Head of caudate nucleus (tissue), 42 donors: ENCODE data around the gene FGFR2.

Experiments
- DNase-seq, 42 donors: peaks; one replicate each; pipeline versions ENCODE4 v3.0.0 to v3.0.0-alpha.2; 2020 to 2021; ENCODE audit warnings: mixed read lengths in 7 of 42
- intact Hi-C: fragments of 100-400 bp; cut with DNase I; formaldehyde crosslinking; loops from one replicate; pipeline ENCODE4 v1.15.0; 2022

The FGFR2 gene

DNA sequence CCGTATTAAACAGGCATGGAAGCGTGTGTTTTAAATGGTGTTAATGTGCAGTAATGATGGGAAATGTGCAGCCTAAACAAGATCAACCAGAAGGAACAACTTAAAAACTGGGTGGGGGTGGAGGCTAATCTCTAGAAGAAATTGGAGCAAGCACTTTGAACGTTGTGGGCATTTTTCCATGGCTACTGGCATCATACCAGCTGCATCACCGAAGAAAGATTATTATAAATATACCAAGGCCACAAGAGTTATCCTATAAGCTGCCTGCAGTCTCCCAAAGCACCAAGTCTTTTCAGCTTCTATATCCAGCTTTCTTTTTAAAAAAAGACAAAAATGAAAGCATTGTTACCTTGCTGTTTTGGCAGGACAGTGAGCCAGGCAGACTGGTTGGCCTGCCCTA is 79.9 kb downstream of the FGFR2 start:
- DNase-seq = no peak
- intact Hi-C loops = no loop called here

DNA sequence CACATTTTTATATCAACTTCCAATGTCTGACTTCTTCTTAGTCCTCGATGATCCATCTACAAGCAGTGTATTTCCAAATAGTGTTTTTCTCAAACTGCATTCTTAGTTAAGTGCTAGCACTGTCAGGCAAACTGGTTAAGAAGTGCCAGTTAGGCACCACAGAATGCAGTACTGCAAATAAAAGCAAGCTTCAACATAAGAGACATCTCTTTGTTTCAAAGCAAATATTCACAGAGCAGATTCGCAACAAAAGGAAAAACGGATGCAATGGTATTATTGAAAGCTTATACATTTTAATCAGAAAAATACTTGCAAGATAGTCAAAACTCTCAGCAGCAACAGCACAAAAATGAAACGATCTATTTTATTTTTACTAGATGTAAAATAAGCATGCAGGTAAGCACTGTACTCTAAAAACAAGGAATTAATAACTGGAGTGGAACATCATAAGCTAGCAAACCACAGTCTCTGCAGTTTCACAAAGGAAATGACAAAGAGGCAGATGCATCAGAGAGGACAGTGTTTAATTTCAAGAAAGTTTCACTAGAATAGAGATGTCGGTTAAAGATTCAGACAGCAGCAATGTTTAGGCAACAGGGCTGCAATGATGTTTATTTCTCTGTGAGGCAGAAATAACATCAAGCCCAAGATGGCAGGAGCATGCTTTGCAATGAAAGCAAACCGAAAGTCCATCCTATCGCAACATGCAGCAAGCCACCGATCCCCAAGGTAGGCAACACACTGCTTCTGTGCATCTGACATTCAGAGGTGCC is 82.0 kb downstream of the FGFR2 start:
- intact Hi-C loops = no loop called here
- no peak for DNase-seq

DNA sequence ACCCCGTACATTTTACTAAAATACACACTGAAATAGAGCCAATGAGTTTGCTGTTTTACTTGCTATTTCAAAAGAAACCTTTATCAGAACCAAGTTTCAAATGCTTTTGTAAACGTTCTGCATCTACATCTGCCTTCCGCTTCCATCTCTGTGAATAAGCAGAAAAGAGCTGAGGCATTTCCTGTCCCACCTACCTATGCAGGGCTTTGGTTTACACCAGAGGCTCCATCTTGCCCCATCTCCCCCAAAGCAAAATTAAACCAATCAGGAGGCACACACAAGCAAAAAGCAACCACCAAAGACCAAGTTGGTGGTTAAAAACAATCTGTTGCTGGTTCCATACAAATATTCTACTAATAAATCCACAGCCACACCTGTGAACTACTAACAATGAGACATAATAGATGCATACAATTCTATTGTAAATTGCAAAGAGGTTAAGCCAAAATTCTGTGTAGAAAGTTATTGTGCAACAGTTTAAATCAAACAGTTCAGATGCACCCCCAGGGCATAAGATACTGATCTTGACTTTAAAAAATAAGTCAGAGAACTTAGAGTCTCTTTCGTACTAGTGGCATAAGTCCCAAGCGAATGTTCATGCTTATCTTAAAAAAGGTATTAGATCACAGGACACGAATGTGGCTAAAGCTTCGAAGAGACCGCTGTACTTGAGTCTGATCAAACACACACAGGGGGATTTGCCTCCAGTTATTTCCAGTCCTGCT is 83.9 kb downstream of the FGFR2 start:
- intact Hi-C loops = no loop called here

DNA sequence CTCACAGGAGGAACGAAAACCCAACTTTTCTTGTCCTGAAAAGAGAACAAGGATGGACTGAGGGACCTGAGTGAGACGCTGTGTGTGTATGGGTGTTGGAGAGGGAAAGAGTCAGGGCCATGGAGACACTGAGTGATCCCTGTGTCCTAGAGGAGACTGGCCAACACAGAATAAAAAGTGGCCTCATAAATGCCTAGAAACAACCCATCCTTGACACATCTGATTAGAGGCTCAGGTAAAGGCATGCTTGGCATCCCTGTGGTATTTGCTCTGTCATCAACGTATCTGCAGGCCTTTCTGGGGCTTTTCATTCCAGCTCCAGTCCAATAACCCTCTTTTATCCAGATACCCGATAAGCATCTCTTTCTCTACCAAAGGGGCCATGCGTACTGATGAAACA is 86.3 kb downstream of the FGFR2 start:
- DNase-seq = no peak
- intact Hi-C loops = no loop called here

More for the DNA sequence above, 83.9 kb downstream of the FGFR2 start:
- no peak for DNase-seq

DNA sequence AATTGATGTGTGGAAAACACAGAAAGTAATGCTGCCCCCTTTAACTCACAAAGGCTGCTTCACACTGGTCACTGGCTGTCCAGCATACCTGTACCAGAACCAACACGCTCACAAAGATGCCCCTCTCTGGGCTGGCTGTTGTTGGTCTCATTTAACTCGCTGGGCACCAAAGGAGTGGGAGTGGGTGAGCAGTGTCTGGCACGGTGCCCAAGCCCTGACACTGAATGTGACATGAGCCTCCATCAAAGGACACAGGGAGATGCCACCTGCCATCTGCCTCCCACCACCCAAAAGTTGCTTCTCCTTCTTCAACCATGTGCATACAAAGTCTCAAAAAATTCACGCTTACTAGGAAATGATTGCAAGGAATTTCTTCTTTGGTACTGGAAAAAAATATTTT is 86.8 kb downstream of the FGFR2 start:
- DNase-seq = no peak
- intact Hi-C loops = no loop called here

DNA sequence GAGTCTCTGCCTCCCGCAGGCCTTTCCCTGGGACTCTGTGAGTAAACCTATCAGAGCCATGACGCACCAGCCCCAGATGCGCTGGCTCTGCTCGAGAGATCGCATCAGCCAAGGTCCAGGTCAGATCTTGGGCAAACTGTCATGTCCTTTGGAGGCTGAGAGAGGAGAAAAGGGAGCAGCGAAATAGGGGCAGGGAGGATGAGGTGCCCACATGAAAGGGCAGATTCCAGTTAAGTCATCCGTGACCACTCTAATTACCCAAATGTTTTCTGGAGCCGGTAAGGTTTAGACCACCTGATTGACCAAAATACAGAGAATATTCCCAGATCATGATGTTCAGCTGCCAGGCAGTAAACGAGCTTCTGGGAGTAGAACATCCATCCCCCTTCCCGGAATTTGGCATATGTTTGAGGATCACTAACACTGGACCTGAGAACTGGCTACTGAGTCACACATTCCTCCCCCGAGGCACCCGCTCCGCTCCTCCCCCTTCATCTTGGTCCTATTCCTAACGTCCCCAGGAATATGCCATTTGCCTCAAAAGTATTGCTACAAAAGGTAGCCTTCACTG is 88.0 kb downstream of the FGFR2 start:
- peak in 5 of 42 donors; percentile 49 to 77 (median 68) for DNase-seq

DNA sequence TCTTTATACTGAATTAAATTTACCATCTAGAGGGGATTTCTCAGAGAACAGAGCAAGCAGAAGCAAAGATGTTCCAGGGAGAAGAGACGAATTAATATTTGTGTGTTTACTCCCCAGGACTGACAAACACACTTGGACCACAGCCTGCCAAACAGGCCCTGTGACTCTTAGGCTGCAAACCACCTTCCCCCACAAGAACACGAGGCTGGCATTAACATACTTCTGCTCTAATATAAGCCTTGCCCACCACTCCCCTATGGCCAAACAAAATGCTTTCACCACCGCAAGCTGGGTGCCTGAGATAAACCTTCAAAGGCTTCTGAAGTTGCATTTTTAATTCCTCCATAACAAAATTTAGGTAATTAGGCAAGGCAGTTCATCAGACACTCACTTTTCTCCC is 88.4 kb downstream of the FGFR2 start:
- no peak for DNase-seq
- intact Hi-C loops = no loop called here

More for the DNA sequence above, 88.0 kb downstream of the FGFR2 start:
- intact Hi-C loops = no loop called here

DNA sequence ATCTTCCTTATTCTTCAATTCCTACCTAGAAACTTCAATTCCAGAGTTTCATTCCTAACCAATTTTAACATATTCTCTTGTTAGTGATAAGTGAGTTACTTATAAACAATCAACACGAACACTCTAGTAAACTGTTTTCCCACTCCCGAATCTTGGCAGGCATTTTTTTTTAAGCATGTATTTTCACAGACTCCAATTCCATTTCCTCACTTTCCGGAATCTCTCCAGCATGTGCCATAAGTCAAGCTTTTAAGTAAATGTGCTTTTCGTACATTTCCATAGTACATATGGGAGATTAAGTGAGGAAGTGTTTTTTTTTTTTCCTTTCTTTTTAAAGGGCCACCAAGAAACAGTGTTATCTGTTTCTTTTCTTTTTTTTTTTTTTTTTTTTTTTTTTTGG is 89.1 kb downstream of the FGFR2 start:
- no peak for DNase-seq
- intact Hi-C loops = no loop called here

DNA sequence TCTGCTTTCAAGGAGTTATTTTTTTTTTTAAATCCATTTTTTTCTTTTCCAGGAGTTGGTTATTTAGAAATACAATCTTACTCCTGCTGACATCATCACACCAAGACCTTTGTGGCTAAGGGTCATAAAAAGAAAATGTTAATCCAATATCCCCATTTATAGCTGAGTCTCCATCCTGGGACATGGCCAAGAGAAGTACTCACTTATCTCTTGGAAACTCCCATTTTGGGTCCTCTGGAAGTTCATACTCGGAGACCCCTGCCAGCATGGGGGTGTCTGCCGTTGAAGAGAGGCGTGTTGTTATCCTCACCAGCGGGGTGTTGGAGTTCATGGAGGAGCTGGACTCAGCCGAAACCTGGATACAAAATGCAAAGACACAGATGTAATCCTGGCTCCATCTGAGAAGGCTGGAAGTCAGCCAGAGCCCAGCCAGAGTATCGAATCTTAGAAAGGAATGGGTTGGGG is 94.6 kb downstream of the FGFR2 start:
- no peak for DNase-seq
- intact Hi-C loops = no loop called here

DNA sequence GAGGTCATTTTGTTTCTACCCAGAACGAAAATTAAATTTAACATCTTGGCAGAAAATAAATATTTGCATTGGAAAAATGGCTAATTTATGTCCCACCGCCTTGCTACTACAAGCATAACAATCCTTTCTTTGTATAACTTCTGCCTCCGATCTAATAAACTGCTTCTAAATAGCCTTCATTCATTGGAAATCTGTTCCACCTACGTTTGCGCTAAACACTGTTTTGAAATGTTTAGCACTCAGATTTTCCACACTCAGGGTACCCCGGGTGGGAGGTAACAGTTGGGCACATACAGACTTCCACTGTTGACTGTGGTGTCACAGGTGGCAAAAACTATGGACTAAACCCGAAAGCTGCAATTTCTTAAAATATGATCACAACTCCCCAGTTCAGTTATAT is 96.4 kb downstream of the FGFR2 start:
- no peak for DNase-seq
- intact Hi-C loops = no loop called here

DNA sequence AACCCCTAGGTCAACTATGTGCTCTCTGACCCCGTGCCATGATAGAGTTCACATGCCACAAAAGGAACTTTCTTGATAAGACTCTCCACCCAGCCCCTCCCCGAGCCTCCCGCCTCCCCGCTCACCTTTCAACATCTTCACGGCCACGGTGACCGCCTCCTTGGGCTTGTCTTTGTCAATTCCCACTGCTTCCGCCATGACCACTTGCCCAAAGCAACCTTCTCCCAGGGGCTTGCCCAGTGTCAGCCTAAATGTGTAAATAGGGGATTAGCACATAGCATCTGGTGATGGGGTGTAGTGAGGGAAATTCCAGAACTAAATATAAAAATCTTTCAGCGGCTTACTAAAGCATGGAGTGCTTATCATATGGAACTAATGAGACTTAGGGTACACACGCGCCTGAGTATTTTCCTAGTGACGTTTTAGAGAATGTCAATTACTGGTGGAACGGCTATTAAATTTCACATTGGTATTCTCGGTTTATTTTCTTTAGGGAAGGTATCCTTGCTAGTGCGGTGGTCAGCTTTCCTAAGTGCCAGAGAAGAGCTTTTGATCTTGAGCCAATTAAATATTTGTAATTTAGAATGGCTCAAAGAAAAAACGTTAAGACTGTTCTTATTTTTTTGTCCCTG is 97.4 kb downstream of the FGFR2 start:
- no peak for DNase-seq
- intact Hi-C loops = no loop called here

DNA sequence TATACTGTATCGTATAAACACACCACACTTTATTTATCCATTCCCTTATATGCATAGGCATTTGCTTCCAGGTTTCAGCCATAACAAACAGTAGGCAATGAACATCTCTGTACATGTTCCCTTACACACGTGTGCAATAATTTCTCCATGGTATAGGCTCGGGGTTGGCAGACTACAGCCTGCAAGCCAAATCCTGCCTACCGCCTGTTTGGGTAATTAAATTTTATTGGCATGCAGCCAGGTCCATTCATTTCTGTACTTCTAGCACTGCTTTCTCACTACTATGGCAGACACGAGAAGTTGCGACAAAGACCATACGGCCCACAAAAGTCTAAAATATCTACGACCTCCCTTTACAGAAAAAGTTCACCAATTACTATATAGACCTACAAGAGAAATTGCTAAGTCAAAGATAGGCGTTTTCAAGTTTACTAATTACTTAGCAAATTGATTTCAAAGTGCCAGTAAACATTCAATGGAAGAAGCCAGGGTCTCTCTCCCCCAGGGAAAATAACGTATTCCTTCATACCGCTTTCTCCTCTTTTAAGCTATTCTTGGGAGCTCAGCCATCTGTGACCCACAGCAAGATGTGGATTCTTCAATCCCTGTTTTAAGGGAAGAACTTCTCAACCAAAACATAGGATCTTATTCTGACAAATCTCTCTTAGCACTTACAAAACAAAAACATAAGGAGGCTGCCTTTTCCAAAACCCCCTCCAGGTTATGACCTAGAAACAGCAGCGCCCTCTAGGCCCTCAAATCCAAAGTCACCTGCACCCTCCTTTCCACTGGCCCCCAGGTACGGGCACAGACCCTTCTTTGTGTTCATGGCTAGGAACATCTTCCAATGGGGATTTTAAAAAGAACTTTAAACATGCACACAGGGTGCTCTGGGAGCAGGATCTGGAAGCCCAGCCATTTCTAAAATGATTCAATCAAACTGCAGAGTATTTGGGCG is 100.5 kb downstream of the FGFR2 start:
- DNase-seq = no peak
- intact Hi-C loops = no loop called here

DNA sequence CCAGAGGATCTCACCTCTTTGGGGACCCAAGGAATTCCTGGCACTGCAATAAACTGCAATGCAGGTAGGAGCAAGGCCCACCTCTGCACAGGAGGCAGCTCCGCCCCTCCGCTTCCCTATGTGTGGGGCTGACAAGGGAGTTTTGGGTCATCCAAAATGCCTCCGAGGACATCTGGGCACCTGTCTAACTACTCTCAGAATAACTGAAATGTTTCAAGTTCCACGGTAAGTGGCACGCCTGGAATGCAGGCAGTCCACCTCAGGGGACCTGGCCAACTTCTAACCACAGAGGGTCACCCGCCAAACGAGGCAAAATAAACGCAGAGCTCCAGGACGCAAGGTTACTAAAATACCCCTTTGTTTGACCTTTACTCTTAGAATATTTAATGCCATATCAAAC is 102.5 kb downstream of the FGFR2 start:
- intact Hi-C loops = no loop called here
- DNase-seq = no peak

DNA sequence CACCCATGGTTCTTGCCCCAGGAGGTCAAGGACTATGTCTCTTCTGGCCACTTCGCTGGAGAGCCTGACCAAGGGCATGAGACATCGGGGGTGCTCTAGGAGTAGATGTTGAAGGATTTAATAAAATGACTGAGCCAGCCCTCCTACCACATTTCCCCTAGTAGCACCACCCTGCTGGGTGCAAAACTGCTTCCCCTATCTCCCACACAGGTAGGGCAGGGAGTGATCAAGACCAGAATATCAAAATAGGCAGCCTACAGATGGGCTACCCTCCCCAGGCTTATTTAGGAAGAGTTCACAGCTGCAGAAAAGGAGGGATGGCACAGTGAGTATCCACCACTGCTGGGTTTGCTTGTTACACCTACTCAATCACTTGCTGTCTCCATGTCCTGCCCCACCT is 103.9 kb downstream of the FGFR2 start:
- intact Hi-C loops = no loop called here
- DNase-seq = no peak

DNA sequence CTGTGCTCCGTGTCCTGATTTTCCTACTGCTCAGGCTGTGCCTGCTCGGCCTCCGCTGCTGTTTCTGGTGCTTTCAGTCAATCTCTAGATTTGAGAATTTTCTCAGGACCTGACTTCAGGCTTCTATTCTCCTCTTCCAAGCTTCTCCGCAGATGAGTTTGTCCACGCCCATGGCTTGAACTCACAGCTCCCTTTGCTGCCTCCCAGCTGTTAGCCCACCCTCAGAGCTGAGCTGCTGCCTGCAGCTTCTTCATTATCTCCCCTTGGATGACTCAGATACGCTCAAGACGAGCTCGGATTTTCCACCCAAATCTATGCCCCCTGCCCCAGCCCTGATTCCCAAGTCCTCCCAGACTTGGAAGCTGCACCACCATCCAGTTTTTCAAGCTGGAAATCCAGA is 104.7 kb downstream of the FGFR2 start:
- intact Hi-C loops = no loop called here

DNA sequence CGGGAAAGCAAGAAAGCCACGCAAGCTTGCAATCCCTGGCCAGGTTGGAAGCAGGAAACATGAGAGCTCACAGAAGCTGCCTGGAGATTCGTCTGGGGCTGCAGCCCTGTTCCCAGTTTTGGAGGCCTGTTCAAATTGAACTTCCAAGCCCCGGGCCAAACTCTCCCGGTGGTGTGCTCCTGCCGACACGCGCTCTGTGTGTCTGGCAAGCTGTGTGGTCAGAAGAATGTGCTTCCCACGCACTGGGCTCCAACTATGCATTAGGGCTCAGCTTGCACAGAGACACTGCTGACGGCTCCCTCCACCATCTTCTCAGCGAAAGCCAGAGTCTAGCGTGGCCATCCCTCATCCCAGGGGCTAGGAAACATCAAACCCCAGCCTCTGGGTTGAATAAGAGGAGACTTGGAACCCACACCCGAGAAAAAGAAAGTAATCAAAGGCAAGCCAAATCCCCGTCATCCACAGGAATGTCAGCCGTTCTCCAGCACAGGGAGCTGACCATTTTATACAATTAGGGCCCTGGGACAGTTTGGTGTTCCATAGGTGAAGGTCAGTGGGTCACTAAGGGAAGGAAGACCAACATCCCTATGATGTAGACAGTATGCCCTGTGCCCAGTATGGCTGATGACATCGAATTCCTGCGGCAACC is 107.2 kb downstream of the FGFR2 start:
- intact Hi-C loops = no loop called here
- peak in 1 of 42 donors; percentile 20 for DNase-seq

More for the DNA sequence above, 104.7 kb downstream of the FGFR2 start:
- DNase-seq = no peak

DNA sequence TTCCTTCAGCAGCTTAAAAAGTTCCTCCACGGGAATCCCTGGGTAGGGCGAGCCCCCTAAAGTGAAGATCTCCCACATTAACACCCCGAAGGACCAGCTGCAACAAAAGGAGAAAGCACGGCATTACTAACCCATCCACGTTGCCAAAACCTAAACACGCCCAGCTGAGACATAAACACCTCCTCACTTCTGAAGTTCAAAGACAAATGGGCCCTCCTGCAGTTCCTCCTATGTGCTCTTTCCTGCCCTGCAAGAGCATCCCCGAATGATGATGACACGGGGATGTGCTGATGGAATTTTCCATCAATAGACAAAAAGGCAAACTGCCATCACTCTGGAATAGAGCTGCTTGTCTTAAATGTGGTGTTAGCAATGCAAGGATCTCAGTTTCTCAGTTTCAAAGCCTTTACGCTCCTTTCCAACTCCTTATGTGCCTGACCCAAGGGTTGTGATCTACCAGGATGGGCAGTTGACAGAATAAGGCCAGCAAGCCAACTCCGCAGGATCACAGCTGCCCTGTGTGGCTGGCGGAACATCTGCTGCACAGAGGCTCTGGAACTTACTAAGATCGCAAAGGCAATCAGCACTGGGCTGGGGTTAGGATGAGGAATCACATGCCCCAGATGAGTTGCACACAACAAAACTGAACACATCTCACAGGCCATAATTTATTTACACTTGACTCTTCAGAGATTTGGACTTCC is 112.7 kb downstream of the FGFR2 start:
- intact Hi-C loops = loop anchor here (10.0 kb wide), 1 partner anchor 51 kb away; no protein-coding TSS in a partner anchor
- DNase-seq = peak in 40 of 42 donors; percentile 13 to 77 (median 50)
